Right lobe of liver (tissue), 6 donors: ENCODE measurements around the gene EPS15. TPM values are rescaled to one million over a fixed set of nuclear protein-coding genes. Genes with fewer than 3 reads are reported as not detected.

ENCODE experiments used
- ATAC-seq, 4 donors: fragments of 200-7000 bp; cut with Tn5 transposase; one replicate each; pipeline ENCODE4 v1.9.1; 2020; ENCODE audit warnings: mild to moderate bottlenecking in 4 of 4, moderate library complexity in 4 of 4
- DNase-seq, 3 donors: peaks; one replicate each; pipeline ENCODE4 v3.0.0-alpha.2; 2020
- H3K27ac ChIP-seq, 3 donors: fragments of 200-600 bp; one replicate each; pipeline ENCODE4 v1.8.0; 2022
- H3K27me3 ChIP-seq, 2 donors: fragments of 200-600 bp; one replicate each; pipeline ENCODE4 v1.8.0; 2022
- H3K36me3 ChIP-seq, 4 donors: fragments of 200-600 bp; sonication (generic) in 1 of 4; one replicate each; pipeline versions ENCODE4 v1.5.1 to v1.8.0; 2017 to 2022; ENCODE audit warnings: control low read depth in 1 of 4
- H3K4me1 ChIP-seq, 4 donors: fragments of 200-600 bp; sonication (generic) in 1 of 4; one replicate each; pipeline versions ENCODE4 v1.5.1 to v1.8.0; 2017 to 2022; ENCODE audit warnings: control low read depth in 1 of 4
- H3K4me3 ChIP-seq, 3 donors: fragments of 200-600 bp; one replicate each; pipeline ENCODE4 v1.8.0; 2022
- H3K9me3 ChIP-seq, 4 donors: fragments of 200-600 bp; sonication (generic) in 1 of 4; one replicate each; pipeline versions ENCODE4 v1.5.1 to v1.8.0; 2017 to 2022; ENCODE audit warnings: control low read depth in 1 of 4
- POLR2A ChIP-seq: fragments of 450-650 bp; IDR thresholded peaks from one replicate; pipeline ENCODE4 v1.6.1; 2017; ENCODE audit warnings: antibody characterized with exemption, mild to moderate bottlenecking
- WGBS: methylation state at CpG from one replicate; pipeline ENCODE4 v1.1.6; 2018; ENCODE audit warnings: low coverage, low lambda C conversion rate; ENCODE audit not compliant: insufficient coverage; ENCODE audit errors: missing lambda C conversion rate; 5-methylcytosine and 5-hydroxymethylcytosine counted together
- intact Hi-C, 2 donors: fragments of 100-400 bp; cut with DNase I; formaldehyde crosslinking; loops; one replicate each; pipeline versions ENCODE4 v1.11.2 to v1.14.1; 2022
- total RNA-seq, 6 experiments: library from RNA; depleted of rRNA in 2 of 6; stranded (reverse); fragments of >200 nt in 2 of 6; fragmentation: NEBNext Ultra II Directional in 3 of 6; extraction: Animal tissue kit (Norgen Biotek cat#: 25700) in 3 of 6; gene quantifications; one replicate each; pipeline versions ENCODE4 v1.1.0 to v1.2.4, GENCODE V29; 2016 to 2023
- TF ChIP-seq, protein P1 (sequence below), 4 donors: fragments of 200-600 bp in 3 of 4; fragments of 450-650 bp in 1 of 4; IDR thresholded peaks; one replicate each; pipeline versions ENCODE4 v1.5.1 to v1.8.0; 2016 to 2022; ENCODE audit warnings: antibody characterized with exemption in 4 of 4, mild to moderate bottlenecking in 2 of 4
- donor health status: DM: no; HTN: yes; CAD: no.
- donor health status: DM: no; HTN: no; CAD: no.
- donor health status: DM: no; HTN: no; CAD: no.
- donor health status: DM: no; HTN: yes; CAD: no.
- donor health status: DM: no; HTN: yes; CAD: no.

The EPS15 gene
- total RNA-seq, 6 experiments from 2014 or later, result 23.2 to 30.9 (median 28.6) TPM

DNA sequence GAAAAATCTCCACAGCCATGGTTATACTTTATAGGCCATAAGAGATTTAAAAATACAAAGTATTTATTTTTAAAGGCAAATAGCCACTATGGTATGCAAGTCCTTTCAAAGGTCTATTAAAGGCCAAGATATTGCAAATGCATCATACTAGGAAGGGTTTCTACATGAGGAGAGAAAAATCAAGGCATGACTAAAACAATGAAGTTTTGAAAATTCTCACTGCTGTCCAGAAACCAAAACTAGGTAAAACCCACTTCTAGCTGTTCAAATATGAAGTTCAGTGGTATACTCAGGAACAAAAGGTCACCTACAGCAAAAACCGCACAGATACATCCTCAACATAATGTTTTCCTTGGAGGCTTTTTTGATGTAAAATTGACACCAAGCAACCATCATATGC lies 75.0 kb downstream of the EPS15 start:
- intact Hi-C loops, result no loop called here
- Histone ChIP-seq H3K36me3 (peaks cover 0 to 27% (median 7%) of the 10 kb centered on the region in 4 donors), H3K4me3 (no peak overlapping the region), H3K4me1 (no peaks in the 10 kb centered on the region), H3K27me3 (no peaks in the 10 kb centered on the region), H3K27ac (no peak overlapping the region), H3K9me3 (no peaks in the 10 kb centered on the region)
- DNase-seq (no peak), ATAC-seq (no peak)
- no peak for TF ChIP-seq POLR2A
- TF ChIP-seq, protein P1, sequence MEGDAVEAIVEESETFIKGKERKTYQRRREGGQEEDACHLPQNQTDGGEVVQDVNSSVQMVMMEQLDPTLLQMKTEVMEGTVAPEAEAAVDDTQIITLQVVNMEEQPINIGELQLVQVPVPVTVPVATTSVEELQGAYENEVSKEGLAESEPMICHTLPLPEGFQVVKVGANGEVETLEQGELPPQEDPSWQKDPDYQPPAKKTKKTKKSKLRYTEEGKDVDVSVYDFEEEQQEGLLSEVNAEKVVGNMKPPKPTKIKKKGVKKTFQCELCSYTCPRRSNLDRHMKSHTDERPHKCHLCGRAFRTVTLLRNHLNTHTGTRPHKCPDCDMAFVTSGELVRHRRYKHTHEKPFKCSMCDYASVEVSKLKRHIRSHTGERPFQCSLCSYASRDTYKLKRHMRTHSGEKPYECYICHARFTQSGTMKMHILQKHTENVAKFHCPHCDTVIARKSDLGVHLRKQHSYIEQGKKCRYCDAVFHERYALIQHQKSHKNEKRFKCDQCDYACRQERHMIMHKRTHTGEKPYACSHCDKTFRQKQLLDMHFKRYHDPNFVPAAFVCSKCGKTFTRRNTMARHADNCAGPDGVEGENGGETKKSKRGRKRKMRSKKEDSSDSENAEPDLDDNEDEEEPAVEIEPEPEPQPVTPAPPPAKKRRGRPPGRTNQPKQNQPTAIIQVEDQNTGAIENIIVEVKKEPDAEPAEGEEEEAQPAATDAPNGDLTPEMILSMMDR (IDR thresholded peaks at IDR 0.05), result no peak
- 82% methylated on average over 1 of the region's 1 CpG for WGBS

GRCh38 chr1:51443555-51443954 lies 75.5 kb downstream of the EPS15 start:
- WGBS, result 92% methylated on average over 3 of the region's 5 CpGs
- ATAC-seq (no peak), DNase-seq (no peak)
- H3K27me3 ChIP-seq, result no peaks in the 10 kb centered on the region
- H3K4me3 ChIP-seq, result no peak overlapping the region
- H3K36me3 ChIP-seq, result peaks cover 0 to 27% (median 8%) of the 10 kb centered on the region in 4 donors
- intact Hi-C loops, result no loop called here
- TF ChIP-seq, protein P1 (IDR thresholded peaks at IDR 0.05), result no peak
- no peak for TF ChIP-seq POLR2A
- no peaks in the 10 kb centered on the region for H3K4me1 ChIP-seq
- no peak overlapping the region for H3K27ac ChIP-seq
- no peaks in the 10 kb centered on the region for H3K9me3 ChIP-seq

DNA sequence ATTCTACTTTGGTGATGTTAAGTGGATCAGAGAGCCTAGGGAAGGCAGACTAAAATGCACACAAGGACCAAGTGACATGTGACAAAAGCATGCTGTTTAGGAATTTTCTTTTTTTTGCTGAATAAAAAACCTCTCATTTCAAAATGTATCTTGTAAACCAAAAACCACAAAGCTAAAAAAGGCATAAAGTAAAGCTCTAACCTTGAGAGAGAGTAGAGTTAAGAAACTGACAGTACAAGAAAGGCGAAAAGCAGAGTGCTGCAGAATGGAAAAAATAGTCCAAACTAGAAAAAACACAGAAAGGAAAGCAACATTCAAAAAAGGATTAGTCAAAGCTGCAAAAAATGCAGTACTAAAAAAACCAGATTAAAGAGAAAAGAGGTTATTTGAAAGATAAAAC lies 76.5 kb downstream of the EPS15 start:
- WGBS, result 64% methylated on average over 1 of the region's 1 CpG
- no peak for ATAC-seq
- Histone ChIP-seq H3K4me1 (no peaks in the 10 kb centered on the region), H3K9me3 (no peaks in the 10 kb centered on the region), H3K4me3 (no peak overlapping the region), H3K36me3 (peaks cover 0 to 27% (median 8%) of the 10 kb centered on the region in 4 donors), H3K27ac (no peak overlapping the region), H3K27me3 (no peaks in the 10 kb centered on the region)
- intact Hi-C loops, result no loop called here
- TF ChIP-seq POLR2A, result no peak
- TF ChIP-seq, protein P1 (IDR thresholded peaks at IDR 0.05), result no peak
- DNase-seq, result no peak

- intact Hi-C loops, result no loop called here
- Histone ChIP-seq H3K27me3 (no peaks in the 10 kb centered on the region), H3K9me3 (no peaks in the 10 kb centered on the region), H3K4me1 (no peaks in the 10 kb centered on the region), H3K36me3 (peaks cover 0 to 25% (median 8%) of the 10 kb centered on the region in 4 donors), H3K4me3 (no peak overlapping the region), H3K27ac (no peak overlapping the region)
- ATAC-seq (no peak), DNase-seq (no peak)
- TF ChIP-seq POLR2A, result no peak
- TF ChIP-seq, protein P1 (IDR thresholded peaks at IDR 0.05), result no peak
Measured at GRCh38 chr1:51442198-51442597, 76.9 kb downstream of the EPS15 start.

- intact Hi-C loops, result no loop called here
- Histone ChIP-seq H3K4me1 (no peaks in the 10 kb centered on the region), H3K27ac (no peak overlapping the region), H3K36me3 (peaks cover 0 to 18% (median 4%) of the 10 kb centered on the region in 4 donors), H3K9me3 (no peaks in the 10 kb centered on the region), H3K4me3 (no peak overlapping the region), H3K27me3 (no peaks in the 10 kb centered on the region)
- ATAC-seq (no peak), DNase-seq (no peak)
- TF ChIP-seq, protein P1 (IDR thresholded peaks at IDR 0.05), result no peak
- no peak for TF ChIP-seq POLR2A
- 75% methylated on average over 4 of the region's 4 CpGs for WGBS
Measured at GRCh38 chr1:51439895-51440294, 79.2 kb downstream of the EPS15 start.
